B cell (primary cell): ENCODE data around the gene GPR137B. TPM values are rescaled to one million over a fixed set of nuclear protein-coding genes. Genes with fewer than 3 reads are reported as not detected.

Experiments
- ATAC-seq: fragments of 200-7000 bp; cut with Tn5 transposase; one replicate; pipeline ENCODE4 v1.10.0; 2021; ENCODE audit warnings: low read depth, mild to moderate bottlenecking, moderate number of reproducible peaks, moderate library complexity
- CTCF ChIA-PET: fragments of 350-600 bp; sonication (Branson Sonifier 250); formaldehyde crosslinking; loops from one replicate; lab custom pipeline; 2021; ENCODE audit warnings: antibody characterized with exemption, inconsistent platforms; lab: Charles Lee
- POLR2A ChIA-PET: fragments of 350-600 bp; sonication (Branson Sonifier 250); formaldehyde crosslinking; loops from one replicate; lab custom pipeline; 2021; ENCODE audit warnings: antibody characterized with exemption; lab: Charles Lee
- DNase-seq: peaks from one replicate; pipeline ENCODE4 v3.0.0; 2013
- H2AFZ ChIP-seq: 2 replicates; pipeline ENCODE4 v1.6.1; 2012; ENCODE audit warnings: mild to moderate bottlenecking, low read depth, low read length; ENCODE audit not compliant: insufficient read depth, poor library complexity, severe bottlenecking
- H3K27ac ChIP-seq, 2 donors: 1 replicate in 1 of 2; 2 replicates in 1 of 2; pipeline ENCODE4 v1.5.1; 2012 to 2013; ENCODE audit warnings: low read length in 2 of 2, mild to moderate bottlenecking in 2 of 2, moderate library complexity in 1 of 2
- H3K27me3 ChIP-seq, 4 experiments: fragments of 200-600 bp in 1 of 4; sonication (generic) in 1 of 4; replicated peaks in 1 of 4; 1 replicate in 2 of 4; 2 replicates in 2 of 4; pipeline versions ENCODE4 v1.6.1 to v1.7.0; 2013 to 2016; ENCODE audit warnings: low read length in 3 of 4, mild to moderate bottlenecking in 2 of 4, mixed read lengths in 1 of 4, moderate library complexity in 1 of 4; ENCODE audit not compliant: insufficient read depth in 4 of 4, control insufficient read depth in 3 of 4; ENCODE audit errors: control extremely low read depth in 1 of 4
- H3K36me3 ChIP-seq, 2 experiments: replicated peaks in 1 of 2; 1 replicate in 1 of 2; 2 replicates in 1 of 2; pipeline versions ENCODE4 v1.6.1 to v1.7.1; 2013; ENCODE audit warnings: low read length in 1 of 2; ENCODE audit not compliant: insufficient read depth in 2 of 2, control insufficient read depth in 1 of 2; ENCODE audit errors: control extremely low read depth in 1 of 2, extremely low read depth in 1 of 2
- H3K4me1 ChIP-seq, 2 donors: fragments of 200-600 bp in 1 of 2; sonication (generic) in 1 of 2; 1 replicate in 1 of 2; 2 replicates in 1 of 2; pipeline versions ENCODE4 v1.5.1 to v1.6.1; 2013 to 2017; ENCODE audit warnings: low read length in 2 of 2; ENCODE audit not compliant: control insufficient read depth in 2 of 2, insufficient read depth in 2 of 2
- H3K4me2 ChIP-seq: replicated peaks from 2 replicates; pipeline ENCODE3; 2012; ENCODE audit warnings: mild to moderate bottlenecking, low read depth, low read length; ENCODE audit not compliant: poor library complexity, severe bottlenecking
- H3K4me3 ChIP-seq, 5 experiments: fragments of 200-600 bp in 1 of 5; sonication (generic) in 1 of 5; 1 replicate in 3 of 5; 2 replicates in 2 of 5; pipeline versions ENCODE4 v1.5.1 to v1.7.0; 2011 to 2016; ENCODE audit warnings: low read length in 4 of 5, mild to moderate bottlenecking in 4 of 5, low read depth in 2 of 5, control low read depth in 1 of 5, moderate library complexity in 1 of 5; ENCODE audit not compliant: insufficient read depth in 1 of 5; ENCODE audit errors: control extremely low read depth in 1 of 5, extremely low read depth in 1 of 5
- H3K79me2 ChIP-seq: fragments of 200-600 bp; sonication (generic); one replicate; pipeline ENCODE4 v1.6.0; 2016; ENCODE audit warnings: low read length; ENCODE audit not compliant: control insufficient read depth, insufficient read depth
- H3K9ac ChIP-seq: fragments of 200-600 bp; sonication (generic); 2 replicates; pipeline ENCODE4 v1.6.1; 2017; ENCODE audit warnings: mild to moderate bottlenecking, low read length, moderate library complexity
- H3K9me3 ChIP-seq, 3 donors: one replicate each; pipeline versions ENCODE4 v1.6.1 to v1.7.1; 2013; ENCODE audit warnings: low read length in 2 of 3; ENCODE audit not compliant: control insufficient read depth in 2 of 3, insufficient read depth in 1 of 3; ENCODE audit errors: control extremely low read depth in 1 of 3
- H4K20me1 ChIP-seq: 2 replicates; pipeline ENCODE4 v1.6.0; 2012; ENCODE audit warnings: mild to moderate bottlenecking, low read length; ENCODE audit not compliant: insufficient read depth, control insufficient read depth, poor library complexity, severe bottlenecking
- H3K27ac Mint-ChIP-seq: one replicate; pipeline ENCODE4 v1.8.0; 2021; ENCODE audit warnings: mixed read lengths
- H3K27me3 Mint-ChIP-seq: one replicate; pipeline ENCODE4 v1.8.0; 2021; ENCODE audit warnings: mixed read lengths
- H3K4me1 Mint-ChIP-seq: one replicate; pipeline ENCODE4 v1.8.0; 2021; ENCODE audit warnings: mixed read lengths
- H3K4me3 Mint-ChIP-seq: one replicate; pipeline ENCODE4 v1.8.0; 2021; ENCODE audit warnings: mixed read lengths
- H3K9me3 Mint-ChIP-seq: one replicate; pipeline ENCODE4 v1.8.0; 2022; ENCODE audit warnings: mixed read lengths; ENCODE audit not compliant: insufficient read depth
- CTCF ChIP-seq: fragments of 200-600 bp; IDR thresholded peaks from one replicate; pipeline ENCODE4 v1.8.0; 2022; ENCODE audit warnings: antibody characterized with exemption, mild to moderate bottlenecking
- EZH2 ChIP-seq: IDR thresholded peaks from 2 replicates; pipeline ENCODE4 v1.6.1; 2012; ENCODE audit warnings: borderline replicate concordance, low read depth, mild to moderate bottlenecking, moderate library complexity, low read length; ENCODE audit not compliant: insufficient read depth, poor library complexity, severe bottlenecking
- WGBS: methylation state at CpG from one replicate; pipeline ENCODE4 v1.1.5; 2013; ENCODE audit warnings: missing lambda C conversion rate; ENCODE audit not compliant: insufficient coverage; 5-methylcytosine and 5-hydroxymethylcytosine counted together
- intact Hi-C: fragments of 100-400 bp; cut with micrococcal nuclease; formaldehyde crosslinking; loops from one replicate; pipeline ENCODE4 v1.10.0; 2022
- polyA plus RNA-seq: library from polyadenylated mRNA; depleted of rRNA; stranded (reverse); fragments of >200 nt; gene quantifications from 2 replicates; pipeline ENCODE4 v1.2.3, GENCODE V29; 2012
- total RNA-seq, 2 donors: library from RNA; stranded (reverse); fragments of 120-200 nt in 1 of 2; gene quantifications; 1 replicate in 1 of 2; 2 replicates in 1 of 2; pipeline versions ENCODE4 v1.2.3 to v1.2.4, GENCODE V29; 2013 to 2022

GPR137B gene
- total and polyA plus RNA-seq, 2 donors (not counting 1 experiment from before 2014, with no cell fraction given), result 1.5 to 11.8 TPM

GRCh38 chr1:236092899-236093298 lies 49.4 kb upstream of the GPR137B start:
- Mint-ChIP-seq H3K27ac (no peak overlapping the region), H3K4me3 (no peak overlapping the region), H3K27me3 (peaks cover 11% of the 10 kb centered on the region), H3K9me3 (no peaks in the 10 kb centered on the region), H3K4me1 (peaks cover 1% of the 10 kb centered on the region)
- H2AFZ ChIP-seq, result no peak overlapping the region
- H3K4me2 ChIP-seq, result no peak overlapping the region
- ChIA-PET CTCF (interaction anchor here (0.6 kb wide), 1 partner anchor 13 kb away, joined by 4 read pairs; no protein-coding TSS in a partner anchor), POLR2A (no interaction called here)
- ATAC-seq (no peak), DNase-seq (no peak)
- TF ChIP-seq EZH2, result no peak
- no peak for TF ChIP-seq CTCF
- no peaks in the 10 kb centered on the region for H3K36me3 ChIP-seq
- no peak overlapping the region for H3K27ac ChIP-seq
- 50% methylated on average over 1 of the region's 5 CpGs for WGBS
- H4K20me1 ChIP-seq, result no peaks in the 10 kb centered on the region
- H3K9me3 ChIP-seq, result peaks cover 0 to 6% (median 2%) of the 10 kb centered on the region in 3 donors
- H3K9ac ChIP-seq, result no peak overlapping the region
- H3K4me1 ChIP-seq, result no peaks in the 10 kb centered on the region
- no peak overlapping the region for H3K4me3 ChIP-seq
- no peaks in the 10 kb centered on the region for H3K79me2 ChIP-seq
- peaks cover 0 to 3% (median 0%) of the 10 kb centered on the region in 4 experiments for H3K27me3 ChIP-seq
- intact Hi-C loops, result no loop called here

- POLR2A ChIA-PET, result no interaction called here
- no peaks in the 10 kb centered on the region for H3K9me3 Mint-ChIP-seq
- peaks cover 7% of the 10 kb centered on the region for H3K27me3 Mint-ChIP-seq
- no peaks in the 10 kb centered on the region for H4K20me1 ChIP-seq
- H3K79me2 ChIP-seq, result no peaks in the 10 kb centered on the region
- CTCF ChIA-PET, result no interaction called here
- intact Hi-C loops, result no loop called here
- WGBS, result no CpG with 5 or more reads among the region's 3 CpGs
- no peak overlapping the region for H3K27ac ChIP-seq
- H3K9me3 ChIP-seq, result peaks cover 0 to 6% (median 2%) of the 10 kb centered on the region in 3 donors
- H3K36me3 ChIP-seq, result no peaks in the 10 kb centered on the region
- H2AFZ ChIP-seq, result no peak overlapping the region
- H3K4me3 Mint-ChIP-seq, result no peak overlapping the region
- DNase-seq (no peak), ATAC-seq (no peak)
- H3K27me3 ChIP-seq, result peaks cover 0 to 3% (median 0%) of the 10 kb centered on the region in 4 experiments
- H3K4me1 ChIP-seq, result no peaks in the 10 kb centered on the region
- H3K4me1 Mint-ChIP-seq, result peaks cover 1% of the 10 kb centered on the region
- no peak overlapping the region for H3K4me2 ChIP-seq
- TF ChIP-seq CTCF, result no peak
- TF ChIP-seq EZH2, result no peak
- no peak overlapping the region for H3K27ac Mint-ChIP-seq
- H3K9ac ChIP-seq, result no peak overlapping the region
- H3K4me3 ChIP-seq, result no peak overlapping the region
Measured at GRCh38 chr1:236095705-236096520, 46.4 kb upstream of the GPR137B start.
